HEK293 (cell line): Measurements from ENCODE around the gene RHBDF1.

Experiments
- CTCF ChIA-PET: fragments of 350-600 bp; formaldehyde crosslinking; extraction: SDS; loops from one replicate; lab custom pipeline; 2021; ENCODE audit warnings: antibody characterized with exemption; lab: Yijun Ruan, JAX
- POLR2A ChIA-PET: fragments of 300-600 bp; formaldehyde crosslinking; extraction: SDS; loops from one replicate; lab custom pipeline; 2020; ENCODE audit warnings: antibody characterized with exemption, inconsistent platforms; lab: Yijun Ruan, JAX
- H3K27ac ChIP-seq: fragments of 200-500 bp; sonication (Bioruptor generic); 2 replicates; pipeline ENCODE4 v1.5.1; 2014; ENCODE audit warnings: low read depth, low read length, control low read depth, inconsistent platforms; ENCODE audit errors: extremely low read depth
- H3K36me3 ChIP-seq, 2 experiments: fragments of 200-500 bp in 1 of 2; sonication (Bioruptor generic) in 1 of 2; 1 replicate in 1 of 2; 2 replicates in 1 of 2; pipeline ENCODE4 v1.5.1; 2014 to 2017; ENCODE audit warnings: inconsistent platforms in 2 of 2, low read length in 2 of 2; ENCODE audit not compliant: control insufficient read depth in 2 of 2, insufficient read depth in 1 of 2
- H3K4me1 ChIP-seq: fragments of 200-500 bp; sonication (Bioruptor generic); 2 replicates; pipeline ENCODE4 v1.5.1; 2014; ENCODE audit warnings: mild to moderate bottlenecking, low read length, inconsistent platforms; ENCODE audit not compliant: control insufficient read depth, insufficient read depth
- H3K4me3 ChIP-seq: 2 replicates; pipeline ENCODE4 v1.5.1; 2011; ENCODE audit warnings: low read depth, mild to moderate bottlenecking, control low read depth, low read length, moderate library complexity
- H3K9me3 ChIP-seq: fragments of 200-500 bp; sonication (Bioruptor generic); 2 replicates; pipeline ENCODE4 v1.5.1; 2014; ENCODE audit warnings: low read depth, low read length, inconsistent platforms; ENCODE audit not compliant: control insufficient read depth, insufficient read depth
- GFI1B ChIP-seq: fragments of 450-650 bp; formaldehyde crosslinking; IDR thresholded peaks from 2 replicates; pipeline ENCODE4 v1.5.1; 2016; ENCODE audit warnings: missing biosample characterization, missing genetic modification characterization
- GLIS2 ChIP-seq: fragments of 450-650 bp; formaldehyde crosslinking; IDR thresholded peaks from 2 replicates; pipeline ENCODE4 v1.5.1; 2016; ENCODE audit warnings: missing biosample characterization, missing genetic modification characterization
- KLF16 ChIP-seq: fragments of 450-650 bp; formaldehyde crosslinking; IDR thresholded peaks from 2 replicates; pipeline ENCODE4 v1.5.1; 2017; ENCODE audit warnings: missing biosample characterization, missing genetic modification characterization
- PRDM1 ChIP-seq: fragments of 450-650 bp; formaldehyde crosslinking; IDR thresholded peaks from 2 replicates; pipeline ENCODE4; 2016; ENCODE audit warnings: missing biosample characterization, missing genetic modification characterization
- SCRT2 ChIP-seq: fragments of 450-650 bp; formaldehyde crosslinking; IDR thresholded peaks from 2 replicates; pipeline ENCODE4 v1.5.1; 2016; ENCODE audit warnings: missing biosample characterization, missing genetic modification characterization
- ZNF324 ChIP-seq: fragments of 450-650 bp; formaldehyde crosslinking; IDR thresholded peaks from 2 replicates; pipeline ENCODE4 v1.5.1; 2016; ENCODE audit warnings: missing biosample characterization, missing genetic modification characterization
- ZNF335 ChIP-seq: fragments of 450-650 bp; formaldehyde crosslinking; conservative IDR thresholded peaks from 2 replicates; pipeline ENCODE4 v1.5.1; 2016; ENCODE audit warnings: missing biosample characterization, missing genetic modification characterization
- ZNF391 ChIP-seq: fragments of 450-650 bp; formaldehyde crosslinking; IDR thresholded peaks from 2 replicates; pipeline ENCODE4 v1.5.1; 2016; ENCODE audit warnings: low read depth, missing biosample characterization, missing genetic modification characterization, borderline replicate concordance
- ZNF394 ChIP-seq: fragments of 450-650 bp; formaldehyde crosslinking; IDR thresholded peaks from 2 replicates; pipeline ENCODE4 v1.5.1; 2016; ENCODE audit warnings: missing biosample characterization, missing genetic modification characterization, mild to moderate bottlenecking, moderate library complexity, borderline replicate concordance
- ZNF555 ChIP-seq: fragments of 450-650 bp; formaldehyde crosslinking; conservative IDR thresholded peaks from 2 replicates; pipeline ENCODE4 v1.5.1; 2017; ENCODE audit warnings: missing biosample characterization, mild to moderate bottlenecking, missing genetic modification characterization, inconsistent platforms
- ZNF585B ChIP-seq: fragments of 450-650 bp; formaldehyde crosslinking; IDR thresholded peaks from 2 replicates; pipeline ENCODE4 v1.5.1; 2016; ENCODE audit warnings: missing biosample characterization, missing genetic modification characterization
- ZNF626 ChIP-seq: fragments of 450-650 bp; sonication (Bioruptor Pico); formaldehyde crosslinking; IDR thresholded peaks from 2 replicates; pipeline ENCODE4 v1.5.1; 2018; ENCODE audit warnings: missing biosample characterization, missing genetic modification characterization, inconsistent platforms
- ZNF654 ChIP-seq: fragments of 450-650 bp; formaldehyde crosslinking; IDR thresholded peaks from 2 replicates; pipeline ENCODE4 v1.5.1; 2016; ENCODE audit warnings: low read depth, missing biosample characterization, missing genetic modification characterization
- ZNF664 ChIP-seq: fragments of 450-650 bp; formaldehyde crosslinking; IDR thresholded peaks from 2 replicates; pipeline ENCODE4 v1.5.1; 2016; ENCODE audit warnings: missing biosample characterization, missing genetic modification characterization
- TF ChIP-seq, protein P1 (sequence below): fragments of 450-650 bp; formaldehyde crosslinking; optimal IDR thresholded peaks from 2 replicates; pipeline ENCODE3; 2016; ENCODE audit warnings: missing biosample characterization, mild to moderate bottlenecking, missing genetic modification characterization
- TF ChIP-seq, protein P2 (sequence below): fragments of 450-650 bp; formaldehyde crosslinking; IDR thresholded peaks from 2 replicates; pipeline ENCODE4; 2016; ENCODE audit warnings: missing biosample characterization, missing genetic modification characterization
- TF ChIP-seq, protein P3 (sequence below): fragments of 450-650 bp; formaldehyde crosslinking; IDR thresholded peaks from 2 replicates; pipeline ENCODE4 v1.5.1; 2016; ENCODE audit warnings: missing biosample characterization, missing genetic modification characterization
- TF ChIP-seq, protein P4 (sequence below): fragments of 450-650 bp; formaldehyde crosslinking; IDR thresholded peaks from 2 replicates; pipeline ENCODE4 v1.5.1; 2016; ENCODE audit warnings: missing biosample characterization, missing genetic modification characterization
- TF ChIP-seq, protein P5 (sequence below): fragments of 450-650 bp; formaldehyde crosslinking; IDR thresholded peaks from 2 replicates; pipeline ENCODE4 v1.5.1; 2017; ENCODE audit warnings: missing biosample characterization, missing genetic modification characterization
- TF ChIP-seq, protein P6 (sequence below): fragments of 450-650 bp; formaldehyde crosslinking; IDR thresholded peaks from 2 replicates; pipeline ENCODE4 v1.5.1; 2016; ENCODE audit warnings: missing biosample characterization, missing genetic modification characterization
- TF ChIP-seq, protein P7 (sequence below): fragments of 450-650 bp; formaldehyde crosslinking; IDR thresholded peaks from 2 replicates; pipeline ENCODE4 v1.5.1; 2016; ENCODE audit warnings: missing biosample characterization, missing genetic modification characterization

RHBDF1 gene

DNA sequence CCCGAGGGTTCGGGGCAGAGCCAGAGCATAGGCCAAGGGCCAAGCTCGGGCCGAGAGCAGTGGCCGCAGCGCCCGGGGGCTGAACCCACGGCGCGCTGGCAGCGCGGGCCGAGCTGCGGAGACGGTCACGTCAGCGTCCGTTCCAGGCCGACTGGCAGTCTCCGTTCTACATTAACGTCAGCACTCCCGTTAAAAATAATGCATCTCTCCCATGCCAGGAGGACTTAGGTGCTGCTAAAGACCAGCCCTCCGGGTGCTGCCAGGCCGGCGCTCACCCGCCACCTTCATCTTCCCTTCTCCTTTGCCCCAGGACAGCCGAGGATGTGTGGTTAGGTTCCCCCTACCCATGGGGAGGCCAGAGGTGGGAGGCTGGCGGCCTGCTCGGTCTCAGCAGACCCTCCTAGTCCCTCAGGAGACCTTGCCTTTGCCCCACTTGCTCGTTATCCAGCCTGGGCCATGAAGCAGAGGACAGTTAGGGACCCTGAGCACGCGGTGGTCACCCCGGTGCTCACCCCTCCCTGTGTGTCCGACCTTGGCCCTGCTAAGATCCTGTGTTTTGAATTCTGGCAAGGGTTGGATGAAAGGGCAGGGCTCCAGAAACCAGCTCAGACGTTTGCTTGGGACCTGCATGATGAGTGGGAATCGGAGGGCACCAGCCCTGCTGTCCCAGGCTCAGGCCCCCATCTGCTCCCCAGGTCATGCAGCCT, 6.2 kb upstream of the RHBDF1 start (continued):
- TF ChIP-seq, protein P1, sequence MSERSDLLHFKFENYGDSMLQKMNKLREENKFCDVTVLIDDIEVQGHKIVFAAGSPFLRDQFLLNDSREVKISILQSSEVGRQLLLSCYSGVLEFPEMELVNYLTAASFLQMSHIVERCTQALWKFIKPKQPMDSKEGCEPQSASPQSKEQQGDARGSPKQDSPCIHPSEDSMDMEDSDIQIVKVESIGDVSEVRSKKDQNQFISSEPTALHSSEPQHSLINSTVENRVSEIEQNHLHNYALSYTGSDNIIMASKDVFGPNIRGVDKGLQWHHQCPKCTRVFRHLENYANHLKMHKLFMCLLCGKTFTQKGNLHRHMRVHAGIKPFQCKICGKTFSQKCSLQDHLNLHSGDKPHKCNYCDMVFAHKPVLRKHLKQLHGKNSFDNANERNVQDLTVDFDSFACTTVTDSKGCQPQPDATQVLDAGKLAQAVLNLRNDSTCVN, result peak; percentile 63
- TF ChIP-seq ZNF654 (no peak), ZNF626 (tag by site-specific recombination) (no peak), ZNF324 (tag by site-specific recombination) (no peak), ZNF335 (tag by site-specific recombination) (peak; percentile 10; the same call in 1 of the 2 replicates), ZNF555 (no peak)
- TF ChIP-seq, protein P2, sequence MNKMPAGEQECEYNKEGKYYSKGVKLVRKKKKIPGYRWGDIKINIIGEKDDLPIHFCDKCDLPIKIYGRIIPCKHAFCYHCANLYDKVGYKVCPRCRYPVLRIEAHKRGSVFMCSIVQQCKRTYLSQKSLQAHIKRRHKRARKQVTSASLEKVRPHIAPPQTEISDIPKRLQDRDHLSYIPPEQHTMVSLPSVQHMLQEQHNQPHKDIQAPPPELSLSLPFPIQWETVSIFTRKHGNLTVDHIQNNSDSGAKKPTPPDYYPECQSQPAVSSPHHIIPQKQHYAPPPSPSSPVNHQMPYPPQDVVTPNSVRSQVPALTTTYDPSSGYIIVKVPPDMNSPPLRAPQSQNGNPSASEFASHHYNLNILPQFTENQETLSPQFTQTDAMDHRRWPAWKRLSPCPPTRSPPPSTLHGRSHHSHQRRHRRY (tag by site-specific recombination), result no peak
- TF ChIP-seq, protein P3, sequence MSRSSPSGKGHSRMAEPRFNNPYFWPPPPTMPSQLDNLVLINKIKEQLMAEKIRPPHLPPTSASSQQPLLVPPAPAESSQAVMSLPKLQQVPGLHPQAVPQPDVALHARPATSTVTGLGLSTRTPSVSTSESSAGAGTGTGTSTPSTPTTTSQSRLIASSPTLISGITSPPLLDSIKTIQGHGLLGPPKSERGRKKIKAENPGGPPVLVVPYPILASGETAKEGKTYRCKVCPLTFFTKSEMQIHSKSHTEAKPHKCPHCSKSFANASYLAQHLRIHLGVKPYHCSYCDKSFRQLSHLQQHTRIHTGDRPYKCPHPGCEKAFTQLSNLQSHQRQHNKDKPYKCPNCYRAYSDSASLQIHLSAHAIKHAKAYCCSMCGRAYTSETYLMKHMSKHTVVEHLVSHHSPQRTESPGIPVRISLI (tag by site-specific recombination), result no peak
- TF ChIP-seq, protein P4, sequence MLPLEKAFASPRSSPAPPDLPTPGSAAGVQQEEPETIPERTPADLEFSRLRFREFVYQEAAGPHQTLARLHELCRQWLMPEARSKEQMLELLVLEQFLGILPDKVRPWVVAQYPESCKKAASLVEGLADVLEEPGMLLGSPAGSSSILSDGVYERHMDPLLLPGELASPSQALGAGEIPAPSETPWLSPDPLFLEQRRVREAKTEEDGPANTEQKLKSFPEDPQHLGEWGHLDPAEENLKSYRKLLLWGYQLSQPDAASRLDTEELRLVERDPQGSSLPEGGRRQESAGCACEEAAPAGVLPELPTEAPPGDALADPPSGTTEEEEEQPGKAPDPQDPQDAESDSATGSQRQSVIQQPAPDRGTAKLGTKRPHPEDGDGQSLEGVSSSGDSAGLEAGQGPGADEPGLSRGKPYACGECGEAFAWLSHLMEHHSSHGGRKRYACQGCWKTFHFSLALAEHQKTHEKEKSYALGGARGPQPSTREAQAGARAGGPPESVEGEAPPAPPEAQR (tag by site-specific recombination), result no peak
- TF ChIP-seq, all 188 proteins: peak for 3

DNA sequence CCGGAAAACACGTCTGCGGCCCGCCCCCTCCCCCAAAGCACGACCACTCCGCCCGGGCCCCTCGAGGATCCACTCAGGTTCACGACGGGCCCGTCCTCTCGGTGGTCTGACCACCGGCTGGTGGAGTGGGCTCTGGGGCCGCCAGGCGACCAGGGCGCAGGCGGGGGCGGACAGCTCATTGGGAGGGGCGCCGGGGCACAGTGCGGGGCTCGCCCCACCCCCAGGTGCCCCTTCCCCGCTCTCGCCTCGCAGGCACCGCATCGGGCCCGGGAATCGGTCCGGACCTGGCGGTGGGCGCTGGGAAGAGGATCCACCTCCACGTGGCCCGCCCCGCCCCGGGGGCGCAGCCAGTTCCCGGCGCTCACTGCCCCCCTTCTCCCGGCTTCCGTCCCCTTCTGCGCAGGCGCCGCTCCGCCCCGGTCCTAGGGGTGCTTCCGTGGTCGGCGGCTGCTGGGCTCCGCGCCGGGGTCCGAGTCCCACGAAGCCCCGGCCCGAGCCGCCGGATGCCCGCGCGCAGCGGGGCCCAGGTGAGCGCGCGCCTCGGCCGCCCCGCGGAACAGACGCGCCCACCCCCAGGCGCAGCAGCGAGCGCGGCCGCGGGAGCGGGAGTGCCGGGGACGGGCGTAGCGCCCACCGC, 5.5 kb upstream of the RHBDF1 start, which contains the start of gene MPG:
Gene MPG (plus strand): TSS at position 419 of the 637 bp plus-strand sequence. CDS start 85 bp downstream, at position 504.
- ChIA-PET CTCF (interaction anchor here (0.5 to 2.1 kb wide), 5 partner anchors 13 to 31 kb away, joined by 3 to 11 read pairs (median 6); no protein-coding TSS in a partner anchor), POLR2A (interaction anchor here (0.6 to 1.4 kb wide), 3 partner anchors 11 to 16 kb away, joined by 3 to 6 read pairs (median 3); no protein-coding TSS in a partner anchor)
- H3K27ac ChIP-seq, result peak within 1 kb of the TSS; percentile 73; the same call in 1 of the 2 replicates
- H3K4me1 ChIP-seq, result peaks cover 15% of the 10 kb centered on the region
- H3K9me3 ChIP-seq, result no peaks in the 10 kb centered on the region
- peaks cover 0 to 22% of the 10 kb centered on the region in 2 experiments; a peak in 1 of 3 replicates for H3K36me3 ChIP-seq
- H3K4me3 ChIP-seq, result peak within 1 kb of the TSS; percentile 53
- no peak for TF ChIP-seq ZNF585B
- no peak for TF ChIP-seq PRDM1 (tag by site-specific recombination)
- no peak for TF ChIP-seq ZNF391
- no peak for TF ChIP-seq GFI1B (tag by site-specific recombination)
- TF ChIP-seq, protein P5, sequence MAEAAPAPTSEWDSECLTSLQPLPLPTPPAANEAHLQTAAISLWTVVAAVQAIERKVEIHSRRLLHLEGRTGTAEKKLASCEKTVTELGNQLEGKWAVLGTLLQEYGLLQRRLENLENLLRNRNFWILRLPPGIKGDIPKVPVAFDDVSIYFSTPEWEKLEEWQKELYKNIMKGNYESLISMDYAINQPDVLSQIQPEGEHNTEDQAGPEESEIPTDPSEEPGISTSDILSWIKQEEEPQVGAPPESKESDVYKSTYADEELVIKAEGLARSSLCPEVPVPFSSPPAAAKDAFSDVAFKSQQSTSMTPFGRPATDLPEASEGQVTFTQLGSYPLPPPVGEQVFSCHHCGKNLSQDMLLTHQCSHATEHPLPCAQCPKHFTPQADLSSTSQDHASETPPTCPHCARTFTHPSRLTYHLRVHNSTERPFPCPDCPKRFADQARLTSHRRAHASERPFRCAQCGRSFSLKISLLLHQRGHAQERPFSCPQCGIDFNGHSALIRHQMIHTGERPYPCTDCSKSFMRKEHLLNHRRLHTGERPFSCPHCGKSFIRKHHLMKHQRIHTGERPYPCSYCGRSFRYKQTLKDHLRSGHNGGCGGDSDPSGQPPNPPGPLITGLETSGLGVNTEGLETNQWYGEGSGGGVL (tag by site-specific recombination), result peak; percentile 30; the same call in 1 of the 2 replicates
- TF ChIP-seq ZNF394, result no peak
- TF ChIP-seq, protein P6, sequence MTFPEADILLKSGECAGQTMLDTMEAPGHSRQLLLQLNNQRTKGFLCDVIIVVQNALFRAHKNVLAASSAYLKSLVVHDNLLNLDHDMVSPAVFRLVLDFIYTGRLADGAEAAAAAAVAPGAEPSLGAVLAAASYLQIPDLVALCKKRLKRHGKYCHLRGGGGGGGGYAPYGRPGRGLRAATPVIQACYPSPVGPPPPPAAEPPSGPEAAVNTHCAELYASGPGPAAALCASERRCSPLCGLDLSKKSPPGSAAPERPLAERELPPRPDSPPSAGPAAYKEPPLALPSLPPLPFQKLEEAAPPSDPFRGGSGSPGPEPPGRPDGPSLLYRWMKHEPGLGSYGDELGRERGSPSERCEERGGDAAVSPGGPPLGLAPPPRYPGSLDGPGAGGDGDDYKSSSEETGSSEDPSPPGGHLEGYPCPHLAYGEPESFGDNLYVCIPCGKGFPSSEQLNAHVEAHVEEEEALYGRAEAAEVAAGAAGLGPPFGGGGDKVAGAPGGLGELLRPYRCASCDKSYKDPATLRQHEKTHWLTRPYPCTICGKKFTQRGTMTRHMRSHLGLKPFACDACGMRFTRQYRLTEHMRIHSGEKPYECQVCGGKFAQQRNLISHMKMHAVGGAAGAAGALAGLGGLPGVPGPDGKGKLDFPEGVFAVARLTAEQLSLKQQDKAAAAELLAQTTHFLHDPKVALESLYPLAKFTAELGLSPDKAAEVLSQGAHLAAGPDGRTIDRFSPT (tag by site-specific recombination), result peak; percentile 72
- peak; percentile 62 for TF ChIP-seq GLIS2 (tag by site-specific recombination)
- peak; percentile 85 for TF ChIP-seq KLF16 (tag by site-specific recombination)
- no peak for TF ChIP-seq SCRT2 (tag by site-specific recombination)
- no peak for TF ChIP-seq ZNF324 (tag by site-specific recombination)
- no peak for TF ChIP-seq ZNF664 (tag by site-specific recombination)
- TF ChIP-seq, protein P7, sequence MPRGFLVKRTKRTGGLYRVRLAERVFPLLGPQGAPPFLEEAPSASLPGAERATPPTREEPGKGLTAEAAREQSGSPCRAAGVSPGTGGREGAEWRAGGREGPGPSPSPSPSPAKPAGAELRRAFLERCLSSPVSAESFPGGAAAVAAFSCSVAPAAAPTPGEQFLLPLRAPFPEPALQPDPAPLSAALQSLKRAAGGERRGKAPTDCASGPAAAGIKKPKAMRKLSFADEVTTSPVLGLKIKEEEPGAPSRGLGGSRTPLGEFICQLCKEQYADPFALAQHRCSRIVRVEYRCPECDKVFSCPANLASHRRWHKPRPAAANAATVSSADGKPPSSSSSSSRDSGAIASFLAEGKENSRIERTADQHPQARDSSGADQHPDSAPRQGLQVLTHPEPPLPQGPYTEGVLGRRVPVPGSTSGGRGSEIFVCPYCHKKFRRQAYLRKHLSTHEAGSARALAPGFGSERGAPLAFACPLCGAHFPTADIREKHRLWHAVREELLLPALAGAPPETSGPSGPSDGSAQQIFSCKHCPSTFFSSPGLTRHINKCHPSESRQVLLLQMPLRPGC (tag by site-specific recombination), result no peak
- TF ChIP-seq, protein P2 (tag by site-specific recombination), result no peak
